C4-2B (cell line): ENCODE data around the gene TEX52.

Experiments used
- CTCF ChIP-seq: fragments of 450-650 bp; conservative IDR thresholded peaks from 2 replicates; pipeline ENCODE4 v1.5.1; 2017; ENCODE audit warnings: mild to moderate bottlenecking
- ZFX ChIP-seq: fragments of 450-650 bp; IDR thresholded peaks from 2 replicates; pipeline ENCODE4 v1.6.1; 2017

DNA sequence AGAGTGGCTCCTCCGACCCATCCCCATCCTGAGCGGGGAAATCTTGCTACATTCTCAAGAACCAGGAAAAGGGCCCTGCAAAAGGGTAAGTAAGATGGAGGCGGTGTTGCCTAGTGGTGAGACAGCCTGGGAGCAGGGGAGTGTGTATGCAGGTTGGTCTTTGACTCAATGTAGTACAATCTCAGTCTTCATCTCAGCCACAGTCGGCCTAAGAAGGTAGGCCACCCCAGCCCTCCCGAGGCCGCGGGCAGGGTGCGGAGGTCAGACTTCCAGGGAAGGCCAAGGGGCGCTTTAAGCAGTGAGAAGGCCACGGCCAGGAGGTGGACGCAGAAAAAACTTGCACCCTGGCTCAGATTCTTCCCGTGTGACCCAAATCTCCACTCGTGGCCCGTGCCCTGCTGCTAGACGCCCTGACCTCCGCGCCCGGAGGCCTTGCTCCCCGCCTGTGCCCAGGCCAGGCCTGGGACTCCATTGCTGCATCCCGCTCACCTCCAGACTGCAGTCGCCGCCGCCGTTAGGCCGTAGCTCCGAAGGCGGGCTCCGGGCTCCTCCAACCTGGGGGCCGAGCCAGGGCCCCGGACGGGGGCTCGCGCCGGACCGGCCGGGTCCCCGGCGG, 19.7 kb upstream of the TEX52 start:
- TF ChIP-seq CTCF (no peak), ZFX (peak; percentile 99)
